Forelimb muscle (tissue), 1 donor: ENCODE results near the gene CHD9NB. TPM values are rescaled to one million over a fixed set of nuclear protein-coding genes. Genes with fewer than 3 reads are reported as not detected.
"Not testable (repeated sequence)": the region's sequence is repeated elsewhere in the genome, so short reads cannot be mapped to it uniquely, and the experiment has no call there.

Experiments
- DNase-seq: peaks from one replicate; pipeline ENCODE4 v3.0.0-alpha.2; 2013; ENCODE audit warnings: low read depth
- polyA plus RNA-seq: library from polyadenylated mRNA; unstranded; fragments of 120-200 nt; gene quantifications from one replicate; pipeline ENCODE4 v1.2.1, GENCODE V29; 2013; ENCODE audit not compliant: insufficient read length

The CHD9NB gene
- polyA plus RNA-seq, 1 donor = 2.7 TPM

DNA sequence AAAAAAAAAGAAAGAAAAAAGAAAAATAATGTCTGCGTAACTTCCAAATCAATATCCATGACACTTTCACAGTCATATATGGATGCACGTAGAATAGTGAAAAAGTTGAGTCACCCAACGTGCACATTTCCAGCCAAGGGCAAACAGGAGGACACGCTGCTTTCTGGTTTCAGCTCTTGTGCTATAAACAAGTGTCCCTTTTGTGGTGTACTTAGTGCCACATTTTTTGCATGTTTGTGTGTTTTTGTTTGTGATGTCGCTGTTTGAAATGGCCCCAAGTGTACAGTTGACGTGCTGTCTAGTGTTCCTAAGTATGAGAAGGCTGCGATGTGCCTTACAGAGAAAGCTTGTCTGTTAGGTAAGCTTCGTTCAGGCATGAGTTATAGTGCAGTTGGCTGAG lies 5.0 kb upstream of the CHD9NB start:
- DNase-seq = no peak

DNA sequence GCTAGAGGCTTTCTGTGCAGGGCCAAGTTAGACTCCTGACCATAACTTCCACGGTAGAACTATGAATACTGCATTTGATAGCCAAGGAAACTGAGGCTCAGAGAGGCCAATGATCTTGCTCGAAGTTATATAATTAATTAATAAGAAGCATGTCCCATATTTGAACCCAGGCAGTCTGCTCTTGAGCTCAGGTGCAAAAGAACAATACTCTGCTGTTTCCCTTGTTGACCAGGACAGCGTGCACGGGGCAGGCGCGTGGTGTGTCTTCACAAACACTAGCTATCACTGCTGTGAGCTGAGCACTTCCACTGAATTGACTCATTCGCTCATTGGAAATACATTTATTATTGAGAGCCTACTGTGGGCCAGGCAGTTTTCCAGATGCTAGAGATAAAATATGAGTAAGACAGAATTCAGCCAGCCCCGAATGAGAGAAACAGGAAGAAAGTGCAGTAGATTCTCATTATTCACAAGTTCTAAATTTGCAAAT lies 3.7 kb upstream of the CHD9NB start:
- no peak for DNase-seq

- DNase-seq = no peak
These were observed 3.1 kb upstream of the CHD9NB start for GRCh38 chr16:53055541-53056391.

DNA sequence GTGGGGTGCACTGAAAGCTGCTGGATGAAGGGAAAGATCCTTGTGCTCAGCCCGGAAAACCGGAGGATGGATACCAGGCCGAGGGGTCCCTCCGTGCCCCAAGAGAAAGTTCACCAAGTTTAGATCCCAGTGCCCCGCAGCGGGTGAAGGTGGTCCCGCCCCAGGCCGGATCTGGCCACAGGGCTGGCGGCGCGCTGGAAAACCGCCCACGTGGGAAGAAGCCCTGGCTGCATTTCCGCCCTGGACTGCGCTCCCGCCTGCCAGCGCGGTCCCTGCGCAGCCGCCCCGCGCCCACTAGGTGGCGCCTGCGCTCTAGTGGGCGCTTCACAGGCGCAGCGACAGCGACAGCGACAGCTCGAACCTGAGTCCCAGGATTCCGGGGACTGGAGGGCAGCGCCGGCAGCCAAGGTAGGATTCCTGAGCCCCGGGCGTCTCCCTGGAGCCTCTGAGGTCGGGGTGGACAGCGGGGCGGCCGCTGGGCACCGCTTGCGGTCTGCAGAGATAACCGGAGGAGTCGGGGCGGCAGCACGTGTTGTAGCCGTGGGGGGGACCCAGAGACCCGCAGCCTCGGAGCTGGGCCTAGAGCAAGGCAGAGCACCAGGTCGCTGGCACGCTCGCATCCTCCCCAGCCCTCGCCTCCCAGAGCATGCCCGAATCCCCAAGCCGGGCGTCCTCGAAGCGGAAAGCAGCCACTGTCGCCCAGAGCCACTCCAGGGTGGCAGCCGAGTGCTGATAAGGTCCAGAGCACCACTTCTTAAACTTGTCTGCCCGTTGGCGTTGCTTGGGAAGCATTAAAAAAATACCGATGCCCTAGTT lies 2.2 kb upstream of the CHD9NB start, which contains the start of gene CHD9:
Gene CHD9 (plus strand): TSS at position 322 of the 816 bp plus-strand sequence. CDS start 101,099 bp downstream, outside the sequence.
- peak; percentile 74 for DNase-seq

- DNase-seq = no peak
These were observed 1.4 kb upstream of the CHD9NB start for GRCh38 chr16:53053967-53054669.

DNA sequence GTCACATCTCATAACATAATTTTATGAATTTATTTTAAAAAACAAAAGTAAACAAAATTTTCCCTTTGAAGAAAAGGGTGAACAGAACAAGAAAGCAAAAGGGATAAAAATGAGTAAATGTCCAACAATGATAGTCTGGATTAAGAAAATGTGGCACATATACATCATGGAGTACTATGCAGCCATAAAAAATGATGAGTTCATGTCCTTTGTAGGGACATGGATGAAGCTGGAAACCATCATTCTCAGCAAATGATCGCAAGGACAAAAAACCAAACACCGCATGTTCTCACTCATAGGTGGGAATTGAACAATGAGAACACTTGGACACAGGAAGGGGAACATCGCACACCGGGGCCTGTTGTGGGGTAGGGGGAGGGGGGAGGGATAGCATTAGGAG lies 1.4 kb downstream of the CHD9NB start:
- DNase-seq = not testable (repeated sequence)

- no peak for DNase-seq
These were observed 4.4 kb downstream of the CHD9NB start for GRCh38 chr16:53048139-53048915.

- DNase-seq = not testable (repeated sequence)
These were observed 5.2 kb downstream of the CHD9NB start for GRCh38 chr16:53047515-53047914.

DNA sequence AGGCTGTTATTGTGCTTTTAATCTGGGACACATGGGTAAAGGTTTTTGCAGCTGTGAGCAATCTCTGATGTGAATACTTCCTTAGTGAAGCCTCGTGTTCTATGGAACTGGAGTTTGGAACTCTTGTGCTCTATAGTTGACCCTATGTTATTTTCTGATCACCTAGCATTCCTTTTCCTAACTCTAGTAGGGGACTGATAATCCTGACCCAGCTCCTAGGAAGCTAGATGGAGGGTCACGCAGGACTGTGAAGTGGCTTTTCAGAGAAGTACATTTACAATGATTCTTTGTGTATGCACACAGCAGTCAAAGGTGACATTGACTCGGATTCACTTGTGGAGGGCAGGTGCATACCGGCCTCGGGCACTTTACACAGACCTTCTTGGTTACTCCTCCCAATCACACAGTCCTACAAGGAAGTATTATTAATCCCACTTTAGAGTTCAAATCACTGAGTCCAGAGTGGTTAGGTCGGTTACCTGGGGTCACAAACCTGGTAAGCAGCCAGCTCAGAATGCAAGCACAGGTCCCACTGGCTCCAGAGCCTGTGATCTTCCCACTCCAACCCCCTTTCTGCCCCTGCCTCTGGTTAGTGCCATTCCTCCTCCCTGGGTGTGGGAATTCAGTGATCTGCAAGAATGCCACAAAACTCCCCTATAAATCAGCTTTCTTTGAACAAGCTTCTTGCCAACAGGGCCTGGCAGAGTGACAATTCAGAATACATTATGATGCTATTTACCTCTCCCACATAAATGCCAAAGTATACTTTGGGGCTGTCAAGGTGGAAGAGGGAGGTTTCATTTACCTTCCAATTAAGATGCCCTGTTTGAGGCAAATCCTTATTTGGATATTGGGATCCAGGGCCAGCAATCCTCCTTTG lies 7.1 kb downstream of the CHD9NB start:
- no peak for DNase-seq

DNA sequence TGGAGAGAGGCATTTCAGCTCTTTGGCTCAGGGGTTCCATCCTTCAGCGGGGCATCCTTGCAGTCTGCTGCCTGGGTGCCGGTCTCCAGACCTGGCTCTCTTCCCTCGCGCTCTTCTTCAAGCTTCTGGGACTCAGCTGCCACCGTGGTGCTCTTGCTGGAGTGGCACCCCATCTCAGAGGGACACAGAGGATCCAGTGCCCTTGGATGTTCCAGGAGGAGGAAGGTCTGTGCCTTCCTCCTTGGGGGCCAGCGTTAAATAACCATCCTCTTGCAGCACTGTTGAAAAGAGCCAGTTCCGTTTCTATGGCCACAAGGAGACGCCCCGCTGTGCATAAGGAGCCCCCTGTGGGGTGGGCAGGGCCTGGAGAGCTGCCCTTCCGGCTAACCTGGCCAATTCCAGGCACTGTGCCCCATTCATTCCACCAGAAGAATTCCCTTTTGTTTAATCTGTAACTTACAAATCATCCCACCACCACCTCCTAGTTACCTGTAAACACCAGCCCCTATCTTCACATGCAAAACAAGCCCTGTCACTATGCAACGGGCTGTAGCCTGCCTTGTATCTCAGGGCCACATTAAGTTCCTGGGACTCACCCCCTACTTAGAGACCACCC lies 8.6 kb downstream of the CHD9NB start:
- DNase-seq = no peak

- DNase-seq = no peak
These were observed 9.3 kb downstream of the CHD9NB start for GRCh38 chr16:53043428-53043831.

DNA sequence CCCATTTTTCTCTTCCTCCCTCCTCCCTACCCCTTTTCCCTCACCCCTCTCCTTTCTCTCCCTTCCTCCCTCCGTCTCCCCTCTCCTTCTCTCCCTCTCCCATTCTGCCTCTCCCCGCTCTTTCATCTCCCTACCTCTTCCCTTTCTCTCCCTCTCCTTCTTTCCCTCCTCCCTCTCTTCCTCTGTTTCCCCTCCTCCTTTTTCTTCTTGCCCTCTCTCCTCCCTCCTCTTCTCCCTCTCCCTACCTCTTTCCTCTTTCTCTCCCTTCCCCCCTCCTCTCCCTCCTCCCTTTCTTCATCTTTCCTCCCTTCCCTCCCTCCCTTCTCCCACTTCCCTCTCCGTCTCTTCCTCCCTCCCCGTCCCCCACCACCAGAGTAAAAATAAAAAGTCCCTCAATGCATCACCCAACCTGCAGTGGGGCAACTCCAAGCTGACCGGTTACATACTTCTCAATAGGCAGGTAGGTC lies 10.4 kb downstream of the CHD9NB start:
- DNase-seq = no peak

DNA sequence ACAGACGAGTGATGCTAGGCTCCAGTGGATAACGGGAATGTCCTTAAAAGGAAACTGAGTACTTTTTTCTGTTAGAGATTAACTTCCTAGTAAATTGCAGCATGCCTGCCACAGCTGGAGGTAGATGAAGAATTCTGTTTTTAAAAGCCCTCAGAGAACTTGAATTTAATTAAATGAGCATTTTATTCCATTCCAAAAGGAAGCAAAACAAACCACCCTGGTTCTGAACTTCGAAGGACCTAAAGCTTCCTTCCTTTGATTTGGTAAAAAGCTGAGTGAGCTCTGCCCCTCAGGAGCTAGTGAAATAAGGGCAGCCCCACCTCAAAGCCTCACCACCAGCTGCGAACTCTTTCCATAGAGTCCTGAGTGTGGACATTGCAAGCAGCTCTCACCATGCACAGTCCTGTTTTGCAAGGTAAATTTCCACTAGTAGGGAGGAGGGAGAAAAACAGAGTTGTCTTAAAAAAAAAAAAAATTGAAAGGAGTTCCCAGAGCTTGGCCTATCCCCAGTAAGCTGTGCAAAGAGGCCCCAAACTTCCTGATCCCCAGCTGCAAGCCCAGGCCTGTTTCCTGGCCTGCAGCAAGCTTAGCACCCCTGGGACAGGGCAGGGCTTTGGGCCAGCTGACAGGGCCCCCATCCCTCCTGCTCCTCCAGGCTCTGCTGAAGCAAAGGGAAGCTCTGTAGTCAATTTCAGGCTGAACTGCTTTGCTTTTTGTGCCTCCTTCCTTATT lies 11.2 kb downstream of the CHD9NB start:
- DNase-seq = peak; percentile 82

DNA sequence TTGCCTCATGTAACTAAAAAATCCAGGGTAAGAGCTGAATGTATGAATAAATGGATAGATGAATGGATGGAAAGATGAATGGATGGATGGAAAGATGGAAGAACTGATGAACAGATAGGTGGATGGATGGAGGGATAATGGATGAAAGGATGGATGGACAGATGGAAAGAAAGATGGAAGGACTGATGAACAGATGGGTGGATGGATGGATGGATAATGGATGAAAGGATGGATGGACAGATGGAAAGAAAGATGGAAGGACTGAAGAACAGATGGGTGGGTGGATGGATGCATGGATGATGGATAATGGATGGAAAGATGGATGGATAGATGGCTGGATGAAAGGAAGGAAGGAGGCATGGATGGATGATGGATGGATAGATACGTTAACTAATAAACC lies 11.9 kb downstream of the CHD9NB start:
- no peak for DNase-seq

GRCh38 chr16:53036711-53037110 lies 16.0 kb downstream of the CHD9NB start:
- not testable (repeated sequence) for DNase-seq

GRCh38 chr16:53036066-53036465 lies 16.6 kb downstream of the CHD9NB start:
- DNase-seq = no peak

- no peak for DNase-seq
These were observed 17.3 kb downstream of the CHD9NB start for GRCh38 chr16:53035176-53035942.

DNA sequence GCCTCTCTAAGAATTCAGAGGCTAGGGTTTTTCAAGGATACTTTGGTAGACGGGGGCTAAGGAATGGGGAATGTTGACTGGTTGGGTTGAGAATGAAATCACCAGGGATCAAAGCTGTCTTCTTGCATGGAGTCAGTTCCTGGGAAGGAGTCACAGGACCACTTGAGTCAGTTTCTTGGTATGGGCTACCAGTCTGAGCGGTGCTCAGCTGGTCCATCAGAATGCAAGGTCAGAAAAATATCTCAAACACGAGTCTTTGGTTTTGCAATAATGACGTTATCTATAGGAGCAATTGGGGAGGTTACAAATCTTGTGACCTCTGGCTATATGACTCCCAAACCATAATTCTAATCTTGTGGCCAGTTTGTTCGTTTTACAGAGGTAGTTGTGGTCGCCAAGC lies 18.4 kb downstream of the CHD9NB start:
- DNase-seq = no peak
